MCF 10A (cell line): Measurements from ENCODE around the gene ZNF773. TPM values are rescaled to one million over a fixed set of nuclear protein-coding genes. Genes with fewer than 3 reads are reported as not detected.

Source experiments
- BruUV-seq: library from RNA; stranded (reverse); fragments of 400-500 nt; replicated peaks from 2 replicates; lab custom pipeline; 2021; lab: Mats Ljungman, UMichigan
- CTCF ChIA-PET: fragments of 300-600 bp; sonication (Branson Sonifier 250); formaldehyde crosslinking; extraction: SDS; loops from one replicate; lab custom pipeline; 2021; ENCODE audit warnings: antibody characterized with exemption, inconsistent platforms; lab: Yijun Ruan, JAX
- POLR2A ChIA-PET: fragments of 300-600, 350-650 bp; sonication (Branson Sonifier 250); formaldehyde crosslinking; extraction: SDS; loops from one replicate; lab custom pipeline; 2020; ENCODE audit warnings: antibody characterized with exemption, inconsistent platforms; lab: Yijun Ruan, JAX
- DNase-seq: peaks from one replicate; pipeline ENCODE4 v3.0.0-alpha.2; 2018; ENCODE audit not compliant: unreplicated experiment
- H3K27ac Mint-ChIP-seq: one replicate; pipeline ENCODE4 v1.8.0; 2022; ENCODE audit warnings: mild to moderate bottlenecking, low read depth, mixed read lengths; ENCODE audit not compliant: unreplicated experiment
- H3K27me3 Mint-ChIP-seq: one replicate; pipeline ENCODE4 v1.8.0; 2022; ENCODE audit warnings: mixed read lengths; ENCODE audit not compliant: insufficient read depth, unreplicated experiment
- H3K36me3 Mint-ChIP-seq: one replicate; pipeline ENCODE4 v1.8.0; 2022; ENCODE audit warnings: mild to moderate bottlenecking, moderate library complexity, mixed read lengths; ENCODE audit not compliant: insufficient read depth, unreplicated experiment
- H3K4me1 Mint-ChIP-seq: one replicate; pipeline ENCODE4 v1.8.0; 2022; ENCODE audit warnings: mixed read lengths; ENCODE audit not compliant: insufficient read depth, unreplicated experiment
- H3K4me3 Mint-ChIP-seq: one replicate; pipeline ENCODE4 v1.8.0; 2022; ENCODE audit warnings: mild to moderate bottlenecking, moderate library complexity, mixed read lengths; ENCODE audit not compliant: unreplicated experiment
- H3K9me3 Mint-ChIP-seq: one replicate; pipeline ENCODE4 v1.8.0; 2022; ENCODE audit warnings: mixed read lengths; ENCODE audit not compliant: unreplicated experiment
- CTCF ChIP-seq: fragments of 200-600 bp; IDR thresholded peaks from one replicate; pipeline ENCODE4 v1.8.0; 2022; ENCODE audit warnings: antibody characterized with exemption, mild to moderate bottlenecking; ENCODE audit not compliant: unreplicated experiment
- intact Hi-C: fragments of 100-400 bp; cut with micrococcal nuclease; formaldehyde crosslinking; loops from 2 replicates; pipeline ENCODE4 v1.14.1; 2022
- total RNA-seq: library from RNA; stranded (reverse); gene quantifications from 2 replicates; pipeline ENCODE4 v1.2.3, GENCODE V29; 2022

The ZNF773 gene
- total RNA-seq, 1 experiment from 2014 or later, result 12.4 TPM

GRCh38 chr19:57527136-57527881 is 27.6 kb downstream of the ZNF773 start, which contains the start of gene ZNF549:
ZNF549 (plus strand) TSS chr19:57527356; CDS start chr19:57527574, 218 bp downstream.
- DNase-seq, result peak; percentile 93
- Mint-ChIP-seq H3K9me3 (peaks cover 21% of the 10 kb centered on the region), H3K27me3 (no peaks in the 10 kb centered on the region), H3K27ac (peak within 1 kb of the TSS; percentile 74), H3K4me3 (peak within 1 kb of the TSS; percentile 92), H3K36me3 (peaks cover 6% of the 10 kb centered on the region), H3K4me1 (peaks cover 17% of the 10 kb centered on the region)
- CTCF ChIA-PET, result interaction anchor here (0.9 kb wide), 1 partner anchor 425 kb away, joined by 3 read pairs; no protein-coding TSS in a partner anchor
- POLR2A ChIA-PET, result interaction anchor here (0.7 to 1.3 kb wide), 4 partner anchors 9 to 292 kb away, joined by 3 to 4 read pairs (median 3); partner anchors contain the start of gene ZNF551
- TF ChIP-seq CTCF, result no peak
- intact Hi-C loops, result loop anchor here (1.0 kb wide), 1 partner anchor 40 kb away; the partner anchor contains the start of gene ZNF419
- TSS peak; percentile 29 for BruUV-seq

DNA sequence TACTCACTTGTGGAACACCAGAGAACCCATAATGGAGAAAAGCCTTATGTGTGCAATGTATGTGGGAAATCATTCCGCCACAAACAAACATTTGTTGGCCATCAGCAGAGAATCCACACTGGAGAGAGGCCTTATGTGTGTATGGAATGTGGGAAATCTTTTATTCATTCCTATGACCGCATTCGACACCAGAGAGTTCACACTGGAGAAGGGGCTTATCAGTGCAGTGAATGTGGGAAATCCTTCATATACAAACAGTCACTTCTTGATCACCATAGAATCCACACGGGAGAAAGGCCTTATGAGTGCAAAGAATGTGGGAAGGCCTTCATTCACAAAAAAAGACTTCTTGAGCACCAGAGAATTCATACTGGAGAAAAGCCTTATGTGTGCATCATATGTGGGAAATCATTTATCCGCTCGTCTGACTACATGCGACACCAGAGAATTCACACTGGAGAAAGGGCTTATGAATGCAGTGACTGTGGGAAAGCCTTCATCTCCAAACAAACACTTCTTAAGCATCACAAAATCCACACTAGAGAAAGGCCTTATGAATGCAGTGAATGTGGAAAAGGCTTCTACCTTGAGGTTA is 38.3 kb downstream of the ZNF773 start:
- Mint-ChIP-seq H3K4me3 (no peak overlapping the region), H3K27me3 (no peaks in the 10 kb centered on the region), H3K36me3 (peaks cover 83% of the 10 kb centered on the region), H3K4me1 (no peaks in the 10 kb centered on the region), H3K9me3 (peaks cover 45% of the 10 kb centered on the region), H3K27ac (no peak overlapping the region)
- intact Hi-C loops, result no loop called here
- CTCF ChIA-PET, result no interaction called here
- DNase-seq, result no peak
- no peak for TF ChIP-seq CTCF
- no TSS peak for BruUV-seq
- POLR2A ChIA-PET, result no interaction called here

- BruUV-seq, result no TSS peak
- POLR2A ChIA-PET, result no interaction called here
- CTCF ChIA-PET, result no interaction called here
- Mint-ChIP-seq H3K4me1 (no peaks in the 10 kb centered on the region), H3K27me3 (no peaks in the 10 kb centered on the region), H3K27ac (no peak overlapping the region), H3K4me3 (no peak overlapping the region), H3K36me3 (peaks cover 94% of the 10 kb centered on the region), H3K9me3 (peaks cover 53% of the 10 kb centered on the region)
- intact Hi-C loops, result no loop called here
- no peak for TF ChIP-seq CTCF
- DNase-seq, result no peak
These were observed 46.8 kb downstream of the ZNF773 start for GRCh38 chr19:57546513-57546912.

DNA sequence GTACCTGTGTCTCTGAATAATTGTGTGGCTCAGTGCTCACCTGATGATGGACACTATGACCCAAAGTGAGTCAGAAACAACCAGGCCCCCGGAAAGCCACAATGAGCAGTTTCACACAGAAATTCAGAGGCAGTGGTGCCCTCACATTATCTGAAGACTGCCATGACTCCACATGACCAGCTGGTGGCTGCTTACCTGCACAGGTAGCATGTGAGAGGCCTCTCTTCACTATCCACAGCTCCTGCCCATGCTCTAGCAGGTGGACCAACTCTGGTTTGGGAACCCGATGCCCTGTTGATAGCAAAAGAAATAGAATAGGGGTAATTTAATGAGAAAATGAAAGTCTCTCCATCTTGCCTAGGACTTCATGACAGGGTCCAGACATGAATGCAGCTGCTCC is 52.7 kb downstream of the ZNF773 start:
- H3K36me3 Mint-ChIP-seq, result peaks cover 96% of the 10 kb centered on the region
- H3K27me3 Mint-ChIP-seq, result no peaks in the 10 kb centered on the region
- peaks cover 2% of the 10 kb centered on the region for H3K4me1 Mint-ChIP-seq
- POLR2A ChIA-PET, result no interaction called here
- H3K9me3 Mint-ChIP-seq, result peaks cover 56% of the 10 kb centered on the region
- intact Hi-C loops, result no loop called here
- DNase-seq, result no peak
- TF ChIP-seq CTCF, result no peak
- BruUV-seq, result no TSS peak
- H3K27ac Mint-ChIP-seq, result no peak overlapping the region
- H3K4me3 Mint-ChIP-seq, result no peak overlapping the region
- CTCF ChIA-PET, result no interaction called here
